Urinary bladder (tissue), 4 donors: ENCODE data around the gene TUBB. TPM values are rescaled to one million over a fixed set of nuclear protein-coding genes. Genes with fewer than 3 reads are reported as not detected.
"Not testable (repeated sequence)": the region's sequence is repeated elsewhere in the genome, so short reads cannot be mapped to it uniquely, and the experiment has no call there.

ENCODE experiments used
- DNase-seq: peaks from one replicate; pipeline ENCODE4 v3.0.0-alpha.2; 2015; ENCODE audit errors: extremely low spot score
- H3K27ac ChIP-seq: one replicate; pipeline ENCODE4 v1.5.1; 2013; ENCODE audit warnings: low read depth, mild to moderate bottlenecking, moderate library complexity
- H3K36me3 ChIP-seq: one replicate; pipeline ENCODE4 v1.6.1; 2013; ENCODE audit warnings: mild to moderate bottlenecking, moderate library complexity; ENCODE audit not compliant: insufficient read depth
- H3K4me1 ChIP-seq: one replicate; pipeline ENCODE4 v1.6.1; 2013; ENCODE audit warnings: mild to moderate bottlenecking, moderate library complexity; ENCODE audit not compliant: insufficient read depth
- H3K4me3 ChIP-seq: one replicate; pipeline ENCODE4 v1.5.1; 2013; ENCODE audit warnings: low read depth, low read length
- WGBS: extraction: QIAGEN DNeasy Blood & Tissue Kit; methylation state at CpG from one replicate; pipeline ENCODE4 v1.1.7; 2013; 5-methylcytosine and 5-hydroxymethylcytosine counted together
- polyA plus RNA-seq: library from polyadenylated mRNA; stranded (reverse); fragments of 200-250 nt; gene quantifications from one replicate; pipeline ENCODE4 v1.2.3, GENCODE V29; 2013
- total RNA-seq: library from RNA; depleted of rRNA; stranded (reverse); fragments of >200 nt; gene quantifications from one replicate; pipeline ENCODE4 v1.2.3, GENCODE V29; 2014
- donor health status: healthy with polysubstance abuse.
- donor health status: healthy.

TUBB gene
- total and polyA plus RNA-seq, 2 donors: 332 to 376 TPM

DNA sequence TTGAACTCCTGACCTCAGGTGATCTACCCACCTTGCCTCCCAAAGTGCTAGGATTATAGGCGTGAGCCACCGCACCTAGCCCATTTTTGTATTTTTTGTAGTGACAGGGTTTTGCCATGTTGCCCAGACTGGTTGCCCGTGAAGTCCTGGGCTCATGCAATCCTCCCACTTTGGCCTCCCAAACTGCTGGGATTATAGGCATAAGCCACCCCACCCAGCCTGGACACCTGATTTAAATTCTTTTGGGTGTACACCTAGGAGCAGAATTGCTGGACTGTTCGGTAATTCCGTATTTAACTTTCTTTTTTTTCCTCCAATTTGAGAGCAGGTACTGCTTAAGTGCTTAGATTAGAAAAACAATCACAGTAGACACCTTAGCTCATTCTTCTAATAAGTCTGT, 23.7 kb upstream of the TUBB start:
- H3K4me3 ChIP-seq: no peak overlapping the region
- no peaks in the 10 kb centered on the region for H3K4me1 ChIP-seq
- WGBS: 96% methylated on average over 5 of the region's 5 CpGs
- DNase-seq: no peak
- H3K27ac ChIP-seq: no peak overlapping the region
- no peaks in the 10 kb centered on the region for H3K36me3 ChIP-seq

DNA sequence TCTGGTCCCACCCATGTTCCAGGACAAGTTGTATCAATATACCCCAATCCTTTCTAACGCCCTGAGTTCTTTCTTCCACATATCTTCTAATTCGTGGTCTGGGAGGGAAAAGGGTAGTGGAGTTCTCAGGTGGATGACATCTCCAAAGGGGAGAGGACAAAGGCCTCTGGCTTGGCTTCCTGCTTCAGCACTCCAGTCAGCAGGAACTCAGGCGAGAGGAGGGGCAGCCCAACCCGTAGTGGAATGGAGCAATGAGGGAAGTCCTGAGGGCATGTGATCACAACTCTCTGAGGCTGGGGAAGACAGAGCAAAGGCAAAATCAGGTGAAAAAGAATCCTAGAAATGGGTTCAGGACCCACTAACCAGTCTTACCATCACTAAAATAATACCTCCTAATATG, 19.8 kb upstream of the TUBB start:
- WGBS: 73% methylated on average over 4 of the region's 4 CpGs
- Histone ChIP-seq H3K4me3 (no peak overlapping the region), H3K36me3 (no peaks in the 10 kb centered on the region), H3K27ac (no peak overlapping the region), H3K4me1 (no peaks in the 10 kb centered on the region)
- DNase-seq: no peak

DNA sequence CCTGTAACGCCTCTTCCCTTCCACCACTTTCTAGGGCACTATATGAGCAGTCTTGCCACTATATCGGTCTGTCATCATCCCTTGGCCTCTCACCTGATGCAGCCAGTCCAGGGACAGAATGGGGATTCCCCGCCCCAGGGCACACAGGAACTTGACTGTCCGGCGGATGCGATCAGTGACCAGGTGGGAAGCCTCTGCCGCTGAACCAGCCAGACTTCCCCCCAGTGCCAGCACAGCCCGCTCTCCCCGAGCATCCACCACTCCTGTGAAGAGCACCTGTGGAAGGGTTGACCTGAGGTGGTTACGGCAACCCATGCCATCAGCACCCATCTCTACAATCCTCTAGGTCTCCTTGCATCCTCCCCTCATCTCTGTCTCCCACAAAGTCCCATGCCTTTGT, 17.1 kb upstream of the TUBB start:
- 96% methylated on average over 10 of the region's 10 CpGs for WGBS
- DNase-seq: no peak
- Histone ChIP-seq H3K36me3 (no peaks in the 10 kb centered on the region), H3K27ac (no peak overlapping the region), H3K4me1 (no peaks in the 10 kb centered on the region), H3K4me3 (no peak overlapping the region)

DNA sequence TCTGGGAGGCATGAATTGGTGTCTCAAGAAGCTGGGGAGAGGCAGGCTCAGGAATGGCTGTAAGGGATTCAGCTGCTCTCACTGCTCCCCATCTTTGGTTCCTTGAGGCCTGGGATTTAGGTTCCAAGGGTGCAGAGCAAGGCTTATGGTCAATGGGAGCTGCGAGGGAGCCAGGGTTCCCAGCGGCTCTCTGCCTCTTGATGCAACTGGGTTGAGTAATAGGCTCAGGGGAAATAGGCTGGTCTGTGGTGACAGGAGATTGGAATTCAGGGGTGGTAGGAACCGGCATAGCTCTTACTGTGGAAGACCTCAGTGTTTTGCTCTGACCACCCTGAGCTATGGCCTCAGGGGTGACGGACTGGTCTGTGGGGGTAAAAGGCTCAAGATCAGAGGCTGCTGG, 16.3 kb upstream of the TUBB start:
- DNase-seq: no peak
- no peak overlapping the region for H3K27ac ChIP-seq
- no peaks in the 10 kb centered on the region for H3K36me3 ChIP-seq
- WGBS: 94% methylated on average over 4 of the region's 4 CpGs
- H3K4me3 ChIP-seq: no peak overlapping the region
- H3K4me1 ChIP-seq: no peaks in the 10 kb centered on the region

DNA sequence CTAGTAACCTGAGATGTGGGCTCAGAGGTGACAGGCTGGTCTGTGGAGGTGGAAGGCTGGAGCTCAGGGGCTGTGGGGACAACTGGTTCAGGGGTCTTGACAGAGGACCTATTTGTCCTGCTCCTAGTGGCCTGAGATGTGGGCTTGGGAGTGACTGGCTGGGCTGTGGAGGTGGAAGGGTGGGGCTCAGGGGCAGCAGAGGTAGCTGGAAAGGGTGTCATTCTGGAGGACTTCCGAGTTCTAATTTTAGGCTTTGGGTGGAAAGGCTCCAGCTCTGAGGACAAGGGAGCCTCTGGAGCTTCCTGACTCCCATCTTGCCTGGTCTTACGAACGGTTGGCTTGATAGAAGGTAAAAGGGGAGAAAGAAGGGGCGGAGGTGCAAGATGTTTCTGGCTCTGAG, 14.5 kb upstream of the TUBB start:
- 93% methylated on average over 4 of the region's 4 CpGs for WGBS
- no peaks in the 10 kb centered on the region for H3K36me3 ChIP-seq
- DNase-seq: no peak
- no peak overlapping the region for H3K27ac ChIP-seq
- H3K4me3 ChIP-seq: no peak overlapping the region
- H3K4me1 ChIP-seq: no peaks in the 10 kb centered on the region

DNA sequence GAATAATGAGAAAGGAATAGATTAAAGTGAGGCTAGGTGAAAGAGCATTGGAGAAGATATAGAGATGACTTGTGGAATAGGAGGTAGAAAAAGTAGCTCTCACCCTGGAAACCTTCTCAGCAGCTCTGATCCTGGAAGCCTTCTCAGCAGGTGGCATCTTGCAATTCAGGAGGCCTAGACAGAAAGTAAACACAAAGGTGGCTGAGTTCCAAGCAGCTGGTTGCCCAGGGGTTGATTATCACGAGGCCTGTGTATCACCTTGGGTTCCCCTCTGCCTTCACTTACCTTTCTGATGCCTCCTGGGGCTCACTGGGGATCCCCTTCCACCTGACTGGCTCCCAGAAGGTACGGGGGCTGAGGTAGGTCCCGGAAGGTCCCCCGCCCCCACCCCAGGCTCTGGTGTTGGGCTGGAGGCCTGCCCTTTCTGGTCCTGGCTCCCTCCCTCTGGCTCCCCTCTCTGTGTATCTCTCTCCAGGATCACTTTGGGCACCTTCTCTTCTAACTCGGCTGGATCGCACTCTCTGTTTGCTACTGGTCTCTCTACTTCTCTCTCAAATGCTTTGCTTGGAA, 12.8 kb upstream of the TUBB start:
- no peak for DNase-seq
- Histone ChIP-seq H3K4me1 (no peaks in the 10 kb centered on the region), H3K27ac (no peak overlapping the region), H3K4me3 (no peak overlapping the region), H3K36me3 (peaks cover 2% of the 10 kb centered on the region)
- 75% methylated on average over 6 of the region's 6 CpGs for WGBS

DNA sequence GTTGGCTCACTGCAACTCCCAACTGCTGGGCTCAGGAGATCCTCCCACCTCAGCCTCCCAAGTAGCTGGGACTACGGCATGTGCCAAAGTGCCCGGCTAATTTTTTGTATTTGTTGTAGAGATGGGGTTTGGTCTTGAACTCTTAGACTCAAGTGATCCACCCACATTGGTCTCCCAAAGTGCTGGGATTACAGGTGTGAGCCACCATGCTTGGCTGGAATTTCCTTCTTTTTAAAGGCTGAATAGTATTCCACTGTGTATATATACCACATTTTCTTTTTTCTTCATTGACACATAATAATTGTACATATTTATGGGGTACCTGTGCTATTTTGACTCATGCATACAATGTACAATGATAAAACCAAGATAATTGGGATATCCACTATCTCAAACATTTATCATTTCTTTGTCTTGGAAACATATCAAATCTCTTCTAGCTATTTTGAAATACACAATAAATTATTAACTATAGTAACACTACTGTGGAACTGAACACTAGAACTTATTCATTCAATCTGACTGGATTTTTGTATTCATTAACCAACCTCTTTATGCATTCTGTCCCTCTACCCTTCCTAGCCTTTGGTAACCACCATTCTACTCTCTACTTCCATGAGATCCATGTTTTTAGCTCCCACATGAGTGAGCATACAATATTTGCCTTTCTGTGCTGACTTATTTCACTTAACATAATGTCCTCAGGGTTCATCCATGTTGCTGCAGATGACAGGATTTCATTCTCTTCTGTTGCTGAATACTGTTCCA, 10.9 kb upstream of the TUBB start:
- Histone ChIP-seq H3K4me1 (no peaks in the 10 kb centered on the region), H3K36me3 (peaks cover 2% of the 10 kb centered on the region), H3K4me3 (no peak overlapping the region), H3K27ac (no peak overlapping the region)
- WGBS: 98% methylated on average over 2 of the region's 2 CpGs
- no peak for DNase-seq

DNA sequence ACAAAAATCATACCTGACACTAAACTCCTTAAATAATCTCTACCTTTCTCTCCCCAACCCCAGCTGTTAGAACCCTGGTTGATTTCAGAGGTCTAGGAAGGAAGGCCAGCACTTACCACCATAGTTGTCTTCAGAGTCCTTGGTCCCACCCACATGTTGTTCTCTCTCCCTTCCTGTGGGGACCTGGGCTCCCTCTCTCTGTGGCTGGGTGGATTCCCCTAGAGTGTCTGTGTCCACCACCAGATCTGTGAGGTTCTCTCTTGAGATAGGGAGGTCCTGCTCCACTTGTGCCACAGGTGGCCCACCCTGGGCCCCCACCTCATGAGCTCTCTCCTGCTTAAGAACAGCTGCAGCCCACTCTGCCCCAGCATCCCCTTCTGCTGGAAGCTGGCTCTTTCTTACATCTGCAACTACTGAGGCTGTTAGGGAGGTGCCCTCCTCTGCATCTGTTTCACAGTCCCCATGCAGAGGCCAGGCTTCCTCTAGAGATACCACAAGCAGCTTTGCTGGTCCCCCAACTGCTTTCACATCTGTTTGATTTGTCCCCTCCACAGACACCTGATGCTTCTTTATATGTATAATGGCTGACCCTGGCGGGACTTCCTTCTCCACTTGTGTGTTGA, 8.3 kb upstream of the TUBB start:
- 87% methylated on average over 1 of the region's 1 CpG for whole genome bisulfite sequencing
- H3K36me3 ChIP-seq: peaks cover 2% of the 10 kb centered on the region
- H3K4me1 ChIP-seq: no peaks in the 10 kb centered on the region

DNA sequence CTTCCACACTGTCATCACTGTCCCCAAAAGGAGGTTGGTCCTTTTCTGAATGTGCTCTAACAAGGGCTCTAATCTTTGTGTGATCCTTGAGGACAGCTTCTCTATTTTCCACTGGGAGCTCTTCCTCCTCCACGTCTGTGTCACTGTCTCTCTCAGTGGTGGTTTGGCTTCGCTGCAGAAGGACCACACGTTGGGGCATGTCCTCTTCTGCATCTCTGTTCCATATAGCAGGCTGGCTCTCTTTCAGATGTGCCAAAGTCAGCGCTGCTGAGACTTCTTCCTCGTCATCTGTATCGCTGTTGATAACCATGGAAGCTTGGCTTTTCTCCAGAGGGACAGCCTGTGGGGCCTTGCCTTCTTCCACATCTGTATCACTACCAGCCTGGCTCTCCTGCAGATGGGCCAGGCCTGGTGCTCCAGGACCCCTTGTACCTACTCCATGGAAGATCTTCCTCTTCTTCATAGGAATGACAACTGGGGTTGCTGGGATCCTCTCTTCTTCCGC, 7.7 kb upstream of the TUBB start:
- DNase-seq: no peak
- WGBS: 81% methylated on average over 7 of the region's 7 CpGs
- peaks cover 2% of the 10 kb centered on the region for H3K36me3 ChIP-seq

More for the DNA sequence above, 8.3 kb upstream of the TUBB start:
- DNase-seq: no peak
- no peak overlapping the region for H3K4me3 ChIP-seq
- no peak overlapping the region for H3K27ac ChIP-seq

DNA sequence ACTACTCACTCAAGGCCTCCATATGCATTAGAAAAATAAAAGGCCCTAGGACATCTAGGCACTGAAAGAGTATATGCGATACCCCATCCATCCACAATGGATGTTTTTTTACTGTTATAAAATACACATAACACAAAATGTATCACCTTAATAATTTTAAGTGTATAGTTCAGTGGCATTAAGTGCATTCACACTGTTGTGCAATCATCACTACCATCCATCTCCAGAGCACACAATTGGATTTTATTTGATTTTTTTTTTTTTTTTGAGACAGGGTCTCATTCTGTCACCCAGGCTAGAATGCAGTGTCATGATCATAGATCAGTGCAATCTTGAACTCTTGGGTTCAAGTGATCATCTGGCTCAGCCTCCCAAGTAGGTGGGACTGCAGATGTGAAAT, 5.9 kb upstream of the TUBB start:
- no peak overlapping the region for H3K4me3 ChIP-seq
- WGBS: 96% methylated on average over 1 of the region's 1 CpG
- no peak overlapping the region for H3K27ac ChIP-seq
- H3K4me1 ChIP-seq: no peaks in the 10 kb centered on the region
- peaks cover 2% of the 10 kb centered on the region for H3K36me3 ChIP-seq
- no peak for DNase-seq

More for the DNA sequence above, 7.7 kb upstream of the TUBB start:
- H3K4me3 ChIP-seq: no peak overlapping the region
- no peak overlapping the region for H3K27ac ChIP-seq
- no peaks in the 10 kb centered on the region for H3K4me1 ChIP-seq

DNA sequence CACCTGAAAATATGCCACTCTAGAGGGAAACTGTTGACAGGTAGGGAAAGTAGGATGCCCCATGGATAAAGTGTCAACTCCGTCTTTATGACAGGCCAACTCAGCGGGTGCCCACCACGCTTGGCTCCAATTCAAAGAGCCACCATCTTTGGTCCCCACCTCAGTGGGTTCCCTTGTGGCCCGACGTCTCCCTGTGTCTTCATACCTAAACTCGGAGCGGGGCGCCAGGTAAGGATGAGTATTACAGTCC, 3.3 kb upstream of the TUBB start:
- Histone ChIP-seq H3K27ac (peak overlapping the region; percentile 83), H3K4me1 (no peaks in the 10 kb centered on the region), H3K4me3 (peak overlapping the region; percentile 43), H3K36me3 (peaks cover under 1% of the 10 kb centered on the region)
- DNase-seq: no peak
- WGBS: 2% methylated on average over 8 of the region's 8 CpGs

DNA sequence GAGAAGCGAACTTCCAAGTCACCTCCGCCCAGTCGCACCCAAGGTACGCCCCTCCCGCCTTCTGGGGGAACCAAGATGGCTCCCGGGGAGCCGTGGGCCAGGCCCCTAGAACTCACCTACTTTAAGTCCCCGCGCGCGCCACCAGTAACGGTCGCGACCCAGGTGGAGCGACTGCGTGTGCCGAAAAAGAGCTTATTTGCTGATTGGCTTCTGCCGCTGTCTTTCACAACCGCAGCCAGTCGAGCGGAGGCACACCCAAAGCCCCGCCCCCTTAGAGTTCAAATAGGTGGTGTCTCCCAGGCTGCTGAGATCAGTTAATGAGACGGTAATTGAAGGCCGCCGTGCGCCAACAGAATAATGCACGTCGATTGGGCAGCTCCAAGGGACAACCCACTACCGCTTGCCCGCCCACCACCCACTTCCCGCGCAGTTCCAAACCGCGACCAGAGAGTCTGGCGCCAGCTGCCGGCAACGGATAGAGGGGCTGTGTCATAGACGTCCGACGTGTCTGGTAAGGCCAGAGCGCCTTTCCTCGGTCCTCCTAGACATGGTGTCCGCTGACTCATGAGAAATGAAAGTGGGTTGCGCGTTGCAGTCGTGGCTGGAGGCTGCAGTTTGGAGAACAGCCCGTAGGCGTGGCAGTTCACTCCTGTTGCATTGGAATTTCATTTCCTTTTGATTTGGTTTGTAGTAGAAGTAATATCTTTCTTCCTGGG, 2.9 kb upstream of the TUBB start, which contains the start of gene MDC1:
Gene MDC1, minus strand, starts transcription at position 153 of the 716 bp plus-strand sequence. CDS start 2,106 bp downstream, outside the sequence.
- Histone ChIP-seq H3K27ac (peak within 1 kb of the TSS; percentile 83), H3K4me3 (peak within 1 kb of the TSS; percentile 43), H3K36me3 (no peaks in the 10 kb centered on the region), H3K4me1 (no peaks in the 10 kb centered on the region)
- peak; percentile 98 for DNase-seq
- WGBS: under 1% methylated on average over 48 of the region's 48 CpGs

DNA sequence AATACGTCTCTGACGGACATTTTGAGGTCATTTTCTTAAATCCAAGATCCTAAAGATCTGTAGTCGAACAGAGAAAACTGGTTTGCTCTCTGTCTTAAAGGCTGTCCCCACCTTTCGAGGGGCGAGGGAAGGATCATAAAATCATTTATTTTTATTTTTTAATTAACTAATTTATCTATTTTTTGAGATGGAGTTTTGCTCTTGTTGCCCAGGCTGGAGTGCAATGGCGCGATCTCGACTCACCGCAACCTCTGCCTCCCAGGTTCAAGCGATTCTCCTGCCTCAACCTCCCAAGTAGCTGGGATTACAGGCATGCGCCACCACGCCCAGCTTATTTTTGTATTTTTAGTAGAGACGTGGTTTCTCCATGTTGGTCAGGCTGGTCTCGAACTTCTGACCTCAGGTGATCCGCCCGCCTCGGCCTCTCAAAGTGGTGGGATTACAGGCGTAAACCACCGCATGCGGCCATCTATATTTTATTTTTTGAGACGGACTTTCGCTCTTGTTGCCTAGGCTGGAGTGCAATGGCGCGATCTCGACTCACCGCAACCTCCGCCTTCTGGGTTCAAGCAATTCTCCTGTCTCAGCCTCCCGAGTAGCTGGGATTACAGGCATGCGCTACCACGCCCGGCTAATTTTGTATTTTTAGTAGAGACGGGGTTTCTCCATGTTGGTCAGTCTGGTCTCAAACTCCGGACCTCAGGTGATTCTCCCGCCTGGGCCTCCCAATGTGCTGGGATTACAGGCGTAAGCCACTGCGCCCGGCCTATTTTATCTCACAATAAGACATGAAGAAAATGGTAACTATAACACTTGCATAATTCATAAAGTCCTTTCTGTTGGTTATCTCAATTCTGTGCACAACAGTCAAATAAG, 2.1 kb upstream of the TUBB start:
- not testable (repeated sequence) for DNase-seq, H3K36me3 ChIP-seq, H3K4me1 ChIP-seq
- peak overlapping the region; percentile 14 for H3K4me3 ChIP-seq
- peak overlapping the region; percentile 78 for H3K27ac ChIP-seq
- WGBS: 75% methylated on average over 37 of the region's 37 CpGs
